ENCODE data around the gene FEV.

- TF ChIP-seq CTCF (IDR thresholded peaks at IDR 0.05; ENCODE audit: extremely low read depth in 1 of 2, insufficient read depth in 1 of 2, low read depth in 1 of 2, low read length in 2 of 2) (no peak), POLR2AphosphoS5 (IDR thresholded peaks at IDR 0.05; ENCODE audit: insufficient read depth, low read depth, low read length) (no peak), POLR2A (IDR thresholded peaks at IDR 0.05; ENCODE audit: low read depth, low read length) (no peak), EZH2 (IDR thresholded peaks at IDR 0.05; ENCODE audit: borderline replicate concordance, low read depth, low read length, severe bottlenecking) (no peak), JUN (IDR thresholded peaks at IDR 0.05; ENCODE audit: borderline replicate concordance, insufficient read depth, insufficient read length, low read depth) (no peak), MAX (IDR thresholded peaks at IDR 0.05; ENCODE audit: insufficient read depth, insufficient read length) (no peak), FOS (IDR thresholded peaks at IDR 0.05; ENCODE audit: borderline replicate concordance, insufficient read depth, low read length) (no peak), MYC (IDR thresholded peaks at IDR 0.05; ENCODE audit: low read depth, low read length) (no peak)
Observed at GRCh38 chr2:218958276-218958675, 26.7 kb downstream of the FEV start.
